Loucy (cell line): ENCODE measurements around the gene STK35.

Source experiments
- H2AFZ ChIP-seq: fragments of 200-600 bp; sonication (generic); 2 replicates; pipeline ENCODE4 v1.6.0; 2016; ENCODE audit warnings: antibody characterized with exemption, mild to moderate bottlenecking, low read length, moderate library complexity
- H3F3A ChIP-seq: fragments of 200-600 bp; 2 replicates; pipeline ENCODE4 v1.6.0; 2016; ENCODE audit warnings: antibody characterized with exemption, low read depth, mild to moderate bottlenecking
- H3K27me3 ChIP-seq: fragments of 200-600 bp; sonication (generic); 2 replicates; pipeline ENCODE4 v1.6.1; 2014; ENCODE audit warnings: low read length, mild to moderate bottlenecking; ENCODE audit not compliant: insufficient read depth, poor library complexity, severe bottlenecking
- H3K36me3 ChIP-seq: fragments of 200-600 bp; sonication (generic); 2 replicates; pipeline ENCODE4 v1.6.1; 2016; ENCODE audit warnings: low read length; ENCODE audit not compliant: insufficient read depth
- H3K4me1 ChIP-seq: fragments of 200-600 bp; sonication (generic); 2 replicates; pipeline ENCODE4 v1.5.1; 2014; ENCODE audit warnings: low read length, mild to moderate bottlenecking; ENCODE audit not compliant: insufficient read depth, poor library complexity, severe bottlenecking
- H3K4me2 ChIP-seq: fragments of 200-600 bp; sonication (generic); 2 replicates; pipeline ENCODE4 v1.6.0; 2014; ENCODE audit warnings: antibody characterized with exemption, low read length, low read depth, mild to moderate bottlenecking; ENCODE audit not compliant: poor library complexity, severe bottlenecking
- H3K4me3 ChIP-seq: fragments of 200-600 bp; sonication (generic); 2 replicates; pipeline ENCODE4 v1.5.1; 2014; ENCODE audit warnings: low read length, mild to moderate bottlenecking, mixed read lengths; ENCODE audit not compliant: poor library complexity, severe bottlenecking
- H3K79me2 ChIP-seq: fragments of 200-600 bp; sonication (generic); 2 replicates; pipeline ENCODE4 v1.6.1; 2014; ENCODE audit warnings: low read length; ENCODE audit not compliant: insufficient read depth
- H3K9ac ChIP-seq: fragments of 200-600 bp; sonication (generic); 2 replicates; pipeline ENCODE4 v1.6.0; 2014; ENCODE audit warnings: mild to moderate bottlenecking, low read depth, low read length, moderate library complexity; ENCODE audit not compliant: poor library complexity, severe bottlenecking
- H3K9me2 ChIP-seq: fragments of 200-600 bp; sonication (generic); replicated peaks from 2 replicates; pipeline ENCODE4 v1.6.1; 2016; ENCODE audit warnings: low read depth, low read length, mixed read lengths
- H3K9me3 ChIP-seq: fragments of 200-600 bp; sonication (generic); 2 replicates; pipeline ENCODE4 v1.6.1; 2014; ENCODE audit warnings: mild to moderate bottlenecking, antibody characterized with exemption, low read length, low read depth; ENCODE audit not compliant: insufficient read depth
- H4K20me1 ChIP-seq: fragments of 200-600 bp; sonication (generic); 2 replicates; pipeline ENCODE4 v1.6.0; 2014; ENCODE audit warnings: antibody characterized with exemption, low read length, mild to moderate bottlenecking; ENCODE audit not compliant: insufficient read depth, poor library complexity, severe bottlenecking
- EZH2phosphoT487 ChIP-seq: fragments of 200-600 bp; IDR thresholded peaks from 2 replicates; pipeline ENCODE4 v1.6.1; 2018; ENCODE audit warnings: antibody characterized with exemption, mild to moderate bottlenecking, moderate library complexity, borderline replicate concordance
- TF ChIP-seq, protein P1 (sequence below): fragments of 200-600 bp; sonication (generic); conservative IDR thresholded peaks from 2 replicates; pipeline ENCODE4 v1.5.1; 2014; ENCODE audit warnings: mild to moderate bottlenecking, antibody characterized with exemption, low read length

STK35 gene

DNA sequence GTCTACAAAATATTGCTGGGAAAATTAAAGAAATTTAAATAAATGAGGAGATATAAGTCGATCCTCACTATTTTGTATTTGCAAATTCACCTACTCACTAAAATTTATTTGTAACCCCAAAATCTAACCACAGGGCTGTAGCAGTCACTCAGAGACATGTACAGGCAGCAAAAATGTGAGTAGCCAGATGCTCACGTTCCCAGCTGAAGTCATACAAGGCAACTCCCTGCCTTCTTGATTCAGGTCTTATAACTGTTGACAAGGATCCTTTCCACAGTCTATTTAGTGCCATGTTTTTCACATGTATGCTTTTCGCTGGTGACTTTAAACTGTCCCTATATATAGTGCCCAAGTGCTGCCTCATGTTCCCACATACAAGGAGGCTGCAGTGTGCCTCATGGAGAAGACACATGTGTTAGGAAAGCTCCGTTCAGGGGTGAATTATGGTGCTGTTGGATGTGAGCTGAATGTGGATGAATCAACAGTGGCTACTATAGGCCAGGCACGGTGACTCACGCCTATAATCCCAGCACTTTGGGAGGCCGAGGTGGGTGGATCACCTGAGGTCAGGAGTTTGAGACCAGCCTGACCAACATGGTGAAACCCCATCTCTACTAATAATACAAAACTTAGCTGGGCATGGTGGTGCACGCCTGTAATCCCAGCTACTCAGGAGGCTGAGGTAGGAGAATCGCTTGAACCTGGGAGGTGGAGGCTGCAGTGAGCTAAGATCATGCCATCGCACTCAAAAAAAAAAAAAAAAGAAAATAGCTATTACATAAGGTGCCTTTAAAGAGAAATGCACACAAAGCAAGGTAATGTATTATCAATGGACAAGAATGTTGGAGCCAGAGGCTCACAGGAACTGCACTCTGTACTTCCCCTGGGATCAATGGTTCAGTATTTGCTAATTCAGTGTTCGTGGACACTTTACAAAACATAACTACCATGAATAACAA lies 55.3 kb downstream of the STK35 start:
- Histone ChIP-seq H2AFZ (no peak overlapping the region), H3K4me3 (no peak overlapping the region), H4K20me1 (no peaks in the 10 kb centered on the region), H3K79me2 (no peaks in the 10 kb centered on the region), H3K9ac (no peak overlapping the region), H3K4me1 (no peaks in the 10 kb centered on the region), H3K4me2 (no peak overlapping the region), H3K9me3 (no peaks in the 10 kb centered on the region), H3K27me3 (no peaks in the 10 kb centered on the region), H3F3A (no peaks in the 10 kb centered on the region), H3K9me2 (no peaks in the 10 kb centered on the region), H3K36me3 (no peaks in the 10 kb centered on the region)
- TF ChIP-seq EZH2phosphoT487 = no peak
- TF ChIP-seq, protein P1, sequence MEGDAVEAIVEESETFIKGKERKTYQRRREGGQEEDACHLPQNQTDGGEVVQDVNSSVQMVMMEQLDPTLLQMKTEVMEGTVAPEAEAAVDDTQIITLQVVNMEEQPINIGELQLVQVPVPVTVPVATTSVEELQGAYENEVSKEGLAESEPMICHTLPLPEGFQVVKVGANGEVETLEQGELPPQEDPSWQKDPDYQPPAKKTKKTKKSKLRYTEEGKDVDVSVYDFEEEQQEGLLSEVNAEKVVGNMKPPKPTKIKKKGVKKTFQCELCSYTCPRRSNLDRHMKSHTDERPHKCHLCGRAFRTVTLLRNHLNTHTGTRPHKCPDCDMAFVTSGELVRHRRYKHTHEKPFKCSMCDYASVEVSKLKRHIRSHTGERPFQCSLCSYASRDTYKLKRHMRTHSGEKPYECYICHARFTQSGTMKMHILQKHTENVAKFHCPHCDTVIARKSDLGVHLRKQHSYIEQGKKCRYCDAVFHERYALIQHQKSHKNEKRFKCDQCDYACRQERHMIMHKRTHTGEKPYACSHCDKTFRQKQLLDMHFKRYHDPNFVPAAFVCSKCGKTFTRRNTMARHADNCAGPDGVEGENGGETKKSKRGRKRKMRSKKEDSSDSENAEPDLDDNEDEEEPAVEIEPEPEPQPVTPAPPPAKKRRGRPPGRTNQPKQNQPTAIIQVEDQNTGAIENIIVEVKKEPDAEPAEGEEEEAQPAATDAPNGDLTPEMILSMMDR = no peak

DNA sequence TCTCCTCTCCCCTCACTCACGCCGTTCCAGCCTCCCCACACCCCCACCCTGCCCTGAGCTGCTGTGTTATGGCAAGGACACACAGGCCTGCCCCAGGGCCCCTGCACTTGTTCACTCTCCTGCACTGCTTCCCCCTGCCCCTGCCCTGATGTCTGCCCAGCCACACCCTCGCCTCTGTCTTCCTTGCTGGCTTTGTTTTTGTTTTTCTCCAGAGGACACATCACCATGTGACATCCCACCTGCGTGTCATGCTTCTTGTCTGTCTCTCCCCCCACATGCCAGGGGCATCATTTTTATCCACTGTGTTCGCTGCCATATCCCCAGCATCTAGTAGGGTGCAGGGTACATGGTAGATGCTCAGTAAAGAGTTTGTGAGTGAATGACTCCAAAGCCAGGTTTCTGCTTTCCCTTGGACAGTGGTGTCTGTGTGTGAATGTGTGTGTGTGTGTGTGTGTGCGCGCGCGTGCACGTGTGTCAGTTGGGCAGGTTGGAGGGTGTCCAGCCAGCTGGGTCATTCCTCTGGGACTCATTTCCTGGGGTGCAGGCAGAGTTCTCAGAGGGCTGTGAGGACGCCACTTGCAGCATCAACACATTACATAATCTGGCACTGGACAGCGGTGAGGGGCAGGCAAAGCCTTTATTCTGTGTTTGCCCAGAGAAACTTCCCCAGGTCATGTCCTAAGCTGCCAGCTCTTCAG lies 60.6 kb downstream of the STK35 start:
- Histone ChIP-seq H3K36me3 (no peaks in the 10 kb centered on the region), H3K4me1 (no peaks in the 10 kb centered on the region), H3K79me2 (no peaks in the 10 kb centered on the region), H3K4me3 (no peak overlapping the region), H3K4me2 (no peak overlapping the region), H3K9ac (no peak overlapping the region), H2AFZ (no peak overlapping the region), H3K27me3 (no peaks in the 10 kb centered on the region), H3K9me2 (no peaks in the 10 kb centered on the region), H4K20me1 (no peaks in the 10 kb centered on the region), H3F3A (no peaks in the 10 kb centered on the region), H3K9me3 (no peaks in the 10 kb centered on the region)
- TF ChIP-seq EZH2phosphoT487 = no peak
- TF ChIP-seq, protein P1 = no peak

DNA sequence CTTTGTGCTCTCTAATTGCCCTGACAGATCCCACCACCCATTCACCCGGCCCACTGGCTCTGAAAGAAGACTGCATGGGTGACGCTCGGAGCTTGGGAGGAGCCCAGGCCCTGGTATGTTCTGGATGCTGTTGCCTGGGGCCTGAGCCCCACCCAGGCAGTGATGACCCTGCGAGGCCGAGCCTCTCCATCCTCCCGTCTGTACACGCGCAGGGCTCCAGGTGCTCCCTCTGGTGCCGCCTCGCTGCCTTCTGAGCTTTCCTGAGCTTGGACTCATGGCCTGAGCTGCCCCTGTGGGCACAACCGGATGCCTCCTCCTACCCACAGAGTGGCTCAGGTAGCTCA lies 61.2 kb downstream of the STK35 start:
- no peaks in the 10 kb centered on the region for H3K9me2 ChIP-seq
- no peak overlapping the region for H3K9ac ChIP-seq
- H3K27me3 ChIP-seq = no peaks in the 10 kb centered on the region
- H4K20me1 ChIP-seq = no peaks in the 10 kb centered on the region
- no peaks in the 10 kb centered on the region for H3K79me2 ChIP-seq
- H2AFZ ChIP-seq = no peak overlapping the region
- H3K4me3 ChIP-seq = no peak overlapping the region
- no peak overlapping the region for H3K4me2 ChIP-seq
- TF ChIP-seq, protein P1 = no peak
- TF ChIP-seq EZH2phosphoT487 = no peak
- H3K36me3 ChIP-seq = no peaks in the 10 kb centered on the region
- no peaks in the 10 kb centered on the region for H3F3A ChIP-seq
- no peaks in the 10 kb centered on the region for H3K9me3 ChIP-seq
- no peaks in the 10 kb centered on the region for H3K4me1 ChIP-seq
